ENCODE data around the gene ITM2A.

The ITM2A gene

GRCh38 chrX:79366873-79367749 is at the start of gene ITM2A:
Gene ITM2A, minus strand, starts transcription at chrX:79367334. Its CDS starts 119 bp downstream, at chrX:79367215.
- no peak for TF ChIP-seq CTCF (conservative IDR thresholded peaks at IDR 0.05; ENCODE audit: control insufficient read depth, insufficient read depth, low read depth, low read length)
- H3K4me3 ChIP-seq (ENCODE audit: control insufficient read depth, low read depth, low read length) = peak within 1 kb of the TSS; percentile 22
- peak; percentile 5 for DNase-seq (ENCODE audit: low read depth)

GRCh38 chrX:79415056-79415455 is 47.9 kb upstream of the ITM2A start:
- TF ChIP-seq CTCF (conservative IDR thresholded peaks at IDR 0.05; ENCODE audit: control insufficient read depth, insufficient read depth, low read depth, low read length) = no peak
- no peak for DNase-seq (ENCODE audit: low read depth)
- H3K4me3 ChIP-seq (ENCODE audit: control insufficient read depth, low read depth, low read length) = no peak overlapping the region

GRCh38 chrX:79413963-79414362 is 46.8 kb upstream of the ITM2A start:
- H3K4me3 ChIP-seq (ENCODE audit: control insufficient read depth, low read depth, low read length) = no peak overlapping the region
- no peak for DNase-seq (ENCODE audit: low read depth)
- TF ChIP-seq CTCF (conservative IDR thresholded peaks at IDR 0.05; ENCODE audit: control insufficient read depth, insufficient read depth, low read depth, low read length) = no peak

- peak; percentile 38 for TF ChIP-seq CTCF (conservative IDR thresholded peaks at IDR 0.05; ENCODE audit: control insufficient read depth, insufficient read depth, low read depth, low read length)
- peak; percentile 38 for DNase-seq (ENCODE audit: low read depth)
- peak overlapping the region; percentile 25 for H3K4me3 ChIP-seq (ENCODE audit: control insufficient read depth, low read depth, low read length)
Measured at GRCh38 chrX:79412972-79413371, 45.8 kb upstream of the ITM2A start.

GRCh38 chrX:79412166-79412565 is 45.0 kb upstream of the ITM2A start:
- no peak for DNase-seq (ENCODE audit: low read depth)
- no peak for TF ChIP-seq CTCF (conservative IDR thresholded peaks at IDR 0.05; ENCODE audit: control insufficient read depth, insufficient read depth, low read depth, low read length)
- no peak overlapping the region for H3K4me3 ChIP-seq (ENCODE audit: control insufficient read depth, low read depth, low read length)

GRCh38 chrX:79409657-79410056 is 42.5 kb upstream of the ITM2A start:
- no peak overlapping the region for H3K4me3 ChIP-seq (ENCODE audit: control insufficient read depth, low read depth, low read length)
- no peak for TF ChIP-seq CTCF (conservative IDR thresholded peaks at IDR 0.05; ENCODE audit: control insufficient read depth, insufficient read depth, low read depth, low read length)
- no peak for DNase-seq (ENCODE audit: low read depth)
